H1 (cell line): ENCODE measurements around the gene RRBP1. TPM values are rescaled to one million over a fixed set of nuclear protein-coding genes. Genes with fewer than 3 reads are reported as not detected.

Experiments
- CTCF ChIA-PET: fragments of 300-600 bp; sonication (Branson Sonifier 250); formaldehyde crosslinking; loops from one replicate; lab custom pipeline; 2021; ENCODE audit not compliant: partially characterized antibody; lab: Charles Lee
- POLR2A ChIA-PET: fragments of 300-600 bp; sonication (Branson Sonifier 250); formaldehyde crosslinking; loops from one replicate; lab custom pipeline; 2021; ENCODE audit warnings: inconsistent platforms; ENCODE audit not compliant: partially characterized antibody; lab: Charles Lee
- DNase-seq, 2 experiments: peaks; one replicate each; pipeline versions ENCODE4 v3.0.0 to v3.0.0-alpha.2; 2010 to 2022; ENCODE audit warnings: low spot score in 2 of 2, low read depth in 1 of 2, mixed read lengths in 1 of 2
- FAIRE-seq: peaks from 2 replicates; lab custom pipeline; 2011; peaks lifted over from hg19 to GRCh38; lab: Jason Lieb, UNC
- H2AFZ ChIP-seq: 2 replicates; pipeline ENCODE4 v1.8.1; 2012; ENCODE audit warnings: low read length, inconsistent platforms
- H2AK5ac ChIP-seq: 2 replicates; pipeline ENCODE4 v1.6.1; 2013; ENCODE audit warnings: low read depth, low read length
- H2BK120ac ChIP-seq: replicated peaks from 2 replicates; pipeline ENCODE3; 2013; ENCODE audit warnings: low read depth, low read length, inconsistent platforms
- H2BK12ac ChIP-seq: 2 replicates; pipeline ENCODE4 v1.6.1; 2013; ENCODE audit warnings: low read depth, low read length
- H2BK15ac ChIP-seq: 2 replicates; pipeline ENCODE4 v1.6.1; 2013; ENCODE audit warnings: low read length
- H2BK20ac ChIP-seq: 2 replicates; pipeline ENCODE4 v1.6.1; 2013; ENCODE audit warnings: low read length
- H2BK5ac ChIP-seq: 2 replicates; pipeline ENCODE4 v1.6.1; 2013; ENCODE audit warnings: low read depth, low read length
- H3K14ac ChIP-seq: 2 replicates; pipeline ENCODE4 v1.6.1; 2013; ENCODE audit warnings: inconsistent platforms; ENCODE audit not compliant: insufficient read length
- H3K18ac ChIP-seq: 2 replicates; pipeline ENCODE4 v1.6.1; 2013; ENCODE audit warnings: low read length; ENCODE audit errors: extremely low read depth
- H3K23ac ChIP-seq: 2 replicates; pipeline ENCODE4 v1.6.1; 2013; ENCODE audit warnings: inconsistent platforms; ENCODE audit not compliant: insufficient read length
- H3K23me2 ChIP-seq: 2 replicates; pipeline ENCODE4 v1.6.1; 2013; ENCODE audit warnings: low read depth, low read length
- H3K27ac ChIP-seq: 2 replicates; pipeline ENCODE4 v1.6.1; 2011; ENCODE audit warnings: low read depth, low read length, inconsistent platforms
- H3K27me3 ChIP-seq, 4 experiments: replicated peaks in 1 of 4; 1 replicate in 1 of 4; 2 replicates in 3 of 4; pipeline versions ENCODE4 v1.6.1 to v1.8.1; 2011 to 2013; ENCODE audit warnings: low read length in 3 of 4, mild to moderate bottlenecking in 3 of 4, inconsistent platforms in 2 of 4, mixed read lengths in 2 of 4, moderate library complexity in 1 of 4; ENCODE audit not compliant: control insufficient read depth in 3 of 4, insufficient read depth in 3 of 4; ENCODE audit errors: extremely low read depth in 1 of 4
- H3K36me3 ChIP-seq, 4 experiments: 2 replicates each; pipeline versions ENCODE4 v1.6.1 to v1.8.1; 2011 to 2013; ENCODE audit warnings: mild to moderate bottlenecking in 4 of 4, low read length in 3 of 4, moderate library complexity in 2 of 4, control low read depth in 1 of 4, inconsistent platforms in 1 of 4; ENCODE audit not compliant: insufficient read depth in 4 of 4, control insufficient read depth in 2 of 4
- H3K4ac ChIP-seq: replicated peaks from 2 replicates; pipeline ENCODE3; 2013; ENCODE audit warnings: low read length, low read depth, mixed read lengths, inconsistent platforms; ENCODE audit not compliant: insufficient read length
- H3K4me1 ChIP-seq, 4 experiments: replicated peaks in 1 of 4; 1 replicate in 1 of 4; 2 replicates in 3 of 4; pipeline versions ENCODE4 v1.6.1 to v1.8.1; 2011 to 2013; ENCODE audit warnings: low read length in 3 of 4, inconsistent platforms in 2 of 4, mixed read lengths in 1 of 4; ENCODE audit not compliant: insufficient read depth in 4 of 4, control insufficient read depth in 3 of 4
- H3K4me2 ChIP-seq, 2 experiments: 2 replicates each; pipeline versions ENCODE4 v1.6.1 to v1.8.1; 2011 to 2013; ENCODE audit warnings: low read depth in 2 of 2, low read length in 2 of 2, control low read depth in 1 of 2, inconsistent platforms in 1 of 2, mild to moderate bottlenecking in 1 of 2; ENCODE audit not compliant: insufficient read depth in 1 of 2
- H3K4me3 ChIP-seq, 4 experiments: fragments of 200-600, 300-600 bp in 1 of 4; sonication (generic), shearing (Covaris generic), sonication (Bioruptor Twin) in 1 of 4; 2 replicates each; pipeline versions ENCODE4 v1.5.1 to v1.8.1; 2011 to 2016; ENCODE audit warnings: low read length in 4 of 4, low read depth in 3 of 4, control low read depth in 2 of 4, inconsistent platforms in 2 of 4, mild to moderate bottlenecking in 2 of 4, mixed read lengths in 1 of 4, moderate library complexity in 1 of 4; ENCODE audit not compliant: insufficient read depth in 2 of 4; ENCODE audit errors: extremely low read depth in 1 of 4
- H3K56ac ChIP-seq: replicated peaks from 2 replicates; pipeline ENCODE3; 2013; ENCODE audit warnings: low read depth, mild to moderate bottlenecking, mixed read lengths, low read length, inconsistent platforms; ENCODE audit not compliant: insufficient read length
- H3K79me1 ChIP-seq: 2 replicates; pipeline ENCODE4 v1.6.1; 2013; ENCODE audit warnings: low read depth, low read length, control low read depth
- H3K79me2 ChIP-seq, 2 experiments: 2 replicates each; pipeline versions ENCODE4 v1.6.1 to v1.8.1; 2012 to 2013; ENCODE audit warnings: low read length in 2 of 2, mild to moderate bottlenecking in 2 of 2, inconsistent platforms in 1 of 2; ENCODE audit not compliant: insufficient read depth in 2 of 2, control insufficient read depth in 1 of 2
- H3K9ac ChIP-seq, 4 experiments: replicated peaks in 1 of 4; 1 replicate in 1 of 4; 2 replicates in 3 of 4; pipeline versions ENCODE4 v1.6.1 to v1.8.1; 2011 to 2013; ENCODE audit warnings: low read depth in 3 of 4, low read length in 3 of 4, control low read depth in 2 of 4, mild to moderate bottlenecking in 2 of 4, moderate library complexity in 2 of 4, inconsistent platforms in 1 of 4; ENCODE audit errors: extremely low read depth in 1 of 4
- H3K9me3 ChIP-seq, 2 experiments: 2 replicates each; pipeline versions ENCODE4 v1.6.1 to v1.8.1; 2012 to 2013; ENCODE audit warnings: mild to moderate bottlenecking in 2 of 2, moderate library complexity in 2 of 2, control low read depth in 1 of 2, inconsistent platforms in 1 of 2, low read depth in 1 of 2, low read length in 1 of 2, mixed read lengths in 1 of 2; ENCODE audit not compliant: insufficient read depth in 2 of 2
- H4K20me1 ChIP-seq, 2 experiments: replicated peaks in 1 of 2; 2 replicates each; pipeline versions ENCODE3 to v1.8.1; 2011 to 2013; ENCODE audit warnings: inconsistent platforms in 2 of 2, low read length in 2 of 2, mild to moderate bottlenecking in 1 of 2; ENCODE audit not compliant: insufficient read depth in 2 of 2, control insufficient read depth in 1 of 2
- H4K5ac ChIP-seq: 2 replicates; pipeline ENCODE4 v1.6.1; 2013; ENCODE audit warnings: low read length, low read depth, mixed read lengths, inconsistent platforms; ENCODE audit not compliant: insufficient read length
- H4K8ac ChIP-seq: 2 replicates; pipeline ENCODE4 v1.8.0; 2013; ENCODE audit warnings: mild to moderate bottlenecking, moderate library complexity, low read length, inconsistent platforms; ENCODE audit not compliant: insufficient read depth; ENCODE audit errors: extremely low read depth
- H4K91ac ChIP-seq: replicated peaks from 2 replicates; pipeline ENCODE3; 2013; ENCODE audit warnings: low read length, mixed read lengths, inconsistent platforms; ENCODE audit not compliant: insufficient read length
- JUN ChIP-seq: IDR thresholded peaks from 2 replicates; pipeline ENCODE4 v1.6.1; 2011; ENCODE audit warnings: low read depth, mild to moderate bottlenecking, improper control_type of control experiment, low read length
- JUND ChIP-seq: IDR thresholded peaks from 2 replicates; pipeline ENCODE4 v1.6.1; 2011; ENCODE audit warnings: mild to moderate bottlenecking, improper control_type of control experiment, low read length
- KDM5A ChIP-seq: fragments of 200-600 bp; IDR thresholded peaks from 2 replicates; pipeline ENCODE4 v1.7.1; 2012; ENCODE audit warnings: mild to moderate bottlenecking, low read length, inconsistent platforms, mixed read lengths
- NANOG ChIP-seq: IDR thresholded peaks from 2 replicates; pipeline ENCODE4 v1.6.1; 2011; ENCODE audit warnings: low read length, low read depth, mild to moderate bottlenecking, inconsistent platforms; ENCODE audit not compliant: insufficient read depth, poor library complexity, severe bottlenecking
- RBBP5 ChIP-seq: IDR thresholded peaks from 2 replicates; pipeline ENCODE4 v1.7.1; 2012; ENCODE audit warnings: low read depth, mild to moderate bottlenecking, inconsistent platforms, low read length, moderate library complexity, borderline replicate concordance
- RXRA ChIP-seq: IDR thresholded peaks from 2 replicates; pipeline ENCODE4 v1.6.1; 2011; ENCODE audit warnings: low read depth, mild to moderate bottlenecking, low read length, moderate library complexity; ENCODE audit not compliant: insufficient read depth
- SIX5 ChIP-seq: IDR thresholded peaks from 2 replicates; pipeline ENCODE4 v1.6.1; 2011; ENCODE audit warnings: mild to moderate bottlenecking, low read depth, low read length
- SP1 ChIP-seq: IDR thresholded peaks from 2 replicates; pipeline ENCODE4 v1.6.1; 2011; ENCODE audit warnings: low read depth, low read length
- SUZ12 ChIP-seq: fragments of 200-600 bp; sonication (generic); IDR thresholded peaks from 2 replicates; pipeline ENCODE4 v1.6.1; 2012; ENCODE audit warnings: mild to moderate bottlenecking, inconsistent platforms, low read length, moderate library complexity, mixed read lengths
- WGBS, 2 experiments: shearing (Covaris generic) in 1 of 2; methylation state at CpG; one replicate each; pipeline versions ENCODE4 v1.1.6 to v1.1.7; 2013 to 2015; ENCODE audit warnings: low lambda C conversion rate in 2 of 2, mixed read lengths in 2 of 2, inconsistent platforms in 1 of 2, low coverage in 1 of 2, missing lambda C conversion rate in 1 of 2; ENCODE audit not compliant: insufficient replicate concordance in 2 of 2, insufficient coverage in 1 of 2, insufficient read length in 1 of 2; ENCODE audit errors: extremely low coverage in 1 of 2, missing lambda C conversion rate in 1 of 2; 5-methylcytosine and 5-hydroxymethylcytosine counted together
- polyA plus RNA-seq, 7 experiments: library from polyadenylated mRNA; depleted of rRNA in 3 of 7; stranded (reverse) in 5 of 7; unstranded in 2 of 7; fragments of >200 nt in 5 of 7; fragments of 200-250 nt in 2 of 7; gene quantifications; 1 replicate in 5 of 7; 2 replicates in 1 of 7; 4 replicates in 1 of 7; pipeline versions ENCODE4 v1.2.1 to v1.2.3, GENCODE V29; 2011 to 2013; ENCODE audit warnings: missing spikeins in 2 of 7, mixed read lengths in 2 of 7
- total RNA-seq: library from RNA; stranded (reverse); fragmentation: NEBNext Ultra II Directional; extraction: Animal tissue kit (Norgen Biotek cat#: 25700); gene quantifications from 2 replicates; pipeline ENCODE4 v1.2.1, GENCODE V29; 2021
- TF ChIP-seq, protein P1 (sequence below): IDR thresholded peaks from 2 replicates; pipeline ENCODE4 v1.6.1; 2012; ENCODE audit warnings: inconsistent platforms
- TF ChIP-seq, protein P2 (sequence below), 3 experiments: IDR thresholded peaks; 1 replicate in 2 of 3; 2 replicates in 1 of 3; pipeline versions ENCODE4 v1.5.1 to v1.6.1; 2011; ENCODE audit warnings: low read length in 3 of 3, mild to moderate bottlenecking in 3 of 3, inconsistent platforms in 2 of 3, low read depth in 1 of 3, moderate library complexity in 1 of 3; ENCODE audit not compliant: insufficient read depth in 1 of 3; ENCODE audit errors: control extremely low read depth in 1 of 3

The RRBP1 gene
- total and polyA plus RNA-seq, 2 of the 8 experiments (the other 6 are each of a cell fraction or from before 2014, with no cell fraction given), result 15.9 to 157 TPM

DNA sequence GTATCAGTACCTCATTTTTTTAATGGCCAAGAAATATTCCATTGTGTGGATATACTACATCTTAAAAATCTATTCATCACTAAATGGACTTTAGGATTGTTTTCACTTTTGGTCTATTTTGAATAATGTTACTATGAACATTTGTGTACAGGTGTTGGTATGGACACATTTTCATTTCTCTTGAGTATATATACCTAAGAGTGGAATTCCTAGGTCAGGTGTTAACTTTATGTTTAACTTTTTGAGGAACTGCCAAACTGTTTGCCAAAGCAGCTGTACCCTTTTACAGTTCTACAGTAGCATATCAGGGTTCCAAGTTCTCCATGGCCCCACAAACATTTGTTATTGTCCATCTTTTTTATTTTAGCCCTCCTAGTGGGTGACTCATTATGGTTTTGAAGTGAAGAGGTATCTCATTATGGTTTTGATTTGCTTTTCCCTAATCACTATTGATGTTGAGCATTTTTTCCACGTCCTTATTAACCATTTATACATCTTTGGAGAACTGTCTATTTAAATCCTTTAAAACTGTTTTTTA lies 84.0 kb downstream of the RRBP1 start:
- Histone ChIP-seq H3K79me1 (peaks cover 20% of the 10 kb centered on the region), H2BK120ac (no peak overlapping the region), H3K4ac (no peak overlapping the region), H3K23me2 (no peaks in the 10 kb centered on the region), H3K23ac (no peak overlapping the region), H2BK12ac (no peak overlapping the region), H3K9me3 (no peaks in the 10 kb centered on the region), H3K4me3 (no peak overlapping the region), H3K4me1 (peaks cover 0 to 24% (median 11%) of the 10 kb centered on the region in 4 experiments; a peak in 6 of 7 replicates), H2AFZ (no peak overlapping the region), H3K56ac (no peak overlapping the region), H3K36me3 (no peaks in the 10 kb centered on the region; a peak in 1 of 8 replicates), H4K91ac (no peak overlapping the region), H4K20me1 (peaks cover 0 to 14% of the 10 kb centered on the region in 2 experiments), H2BK20ac (no peak overlapping the region), H3K27me3 (no peaks in the 10 kb centered on the region), H4K5ac (no peak overlapping the region), H3K14ac (no peak overlapping the region), H4K8ac (no peak overlapping the region), H2BK5ac (no peak overlapping the region), H3K79me2 (peaks cover 8 to 71% of the 10 kb centered on the region in 2 experiments), H2BK15ac (no peak overlapping the region), H3K9ac (no peak overlapping the region), H3K18ac (no peak overlapping the region), H2AK5ac (no peak overlapping the region), H3K4me2 (no peak overlapping the region), H3K27ac (no peak overlapping the region)
- ChIA-PET CTCF (interaction anchor here (1.5 kb wide), 1 partner anchor 9 kb away, joined by 5 read pairs; no protein-coding TSS in a partner anchor), POLR2A (no interaction called here)
- no peak for DNase-seq
- FAIRE-seq, result no peak
- WGBS, 2 experiments, result 100% methylated on average over 1 of the region's 1 CpG; no CpG with 5 or more reads in 1 of the 2 experiments
- no peak for TF ChIP-seq JUND
- TF ChIP-seq RXRA, result no peak
- TF ChIP-seq SP1, result no peak
- no peak for TF ChIP-seq JUN
- TF ChIP-seq SUZ12, result no peak
- no peak for TF ChIP-seq NANOG
- TF ChIP-seq, protein P1, sequence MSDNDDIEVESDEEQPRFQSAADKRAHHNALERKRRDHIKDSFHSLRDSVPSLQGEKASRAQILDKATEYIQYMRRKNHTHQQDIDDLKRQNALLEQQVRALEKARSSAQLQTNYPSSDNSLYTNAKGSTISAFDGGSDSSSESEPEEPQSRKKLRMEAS, result no peak
- no peak for TF ChIP-seq KDM5A
- no peak for TF ChIP-seq SIX5
- TF ChIP-seq, protein P2, sequence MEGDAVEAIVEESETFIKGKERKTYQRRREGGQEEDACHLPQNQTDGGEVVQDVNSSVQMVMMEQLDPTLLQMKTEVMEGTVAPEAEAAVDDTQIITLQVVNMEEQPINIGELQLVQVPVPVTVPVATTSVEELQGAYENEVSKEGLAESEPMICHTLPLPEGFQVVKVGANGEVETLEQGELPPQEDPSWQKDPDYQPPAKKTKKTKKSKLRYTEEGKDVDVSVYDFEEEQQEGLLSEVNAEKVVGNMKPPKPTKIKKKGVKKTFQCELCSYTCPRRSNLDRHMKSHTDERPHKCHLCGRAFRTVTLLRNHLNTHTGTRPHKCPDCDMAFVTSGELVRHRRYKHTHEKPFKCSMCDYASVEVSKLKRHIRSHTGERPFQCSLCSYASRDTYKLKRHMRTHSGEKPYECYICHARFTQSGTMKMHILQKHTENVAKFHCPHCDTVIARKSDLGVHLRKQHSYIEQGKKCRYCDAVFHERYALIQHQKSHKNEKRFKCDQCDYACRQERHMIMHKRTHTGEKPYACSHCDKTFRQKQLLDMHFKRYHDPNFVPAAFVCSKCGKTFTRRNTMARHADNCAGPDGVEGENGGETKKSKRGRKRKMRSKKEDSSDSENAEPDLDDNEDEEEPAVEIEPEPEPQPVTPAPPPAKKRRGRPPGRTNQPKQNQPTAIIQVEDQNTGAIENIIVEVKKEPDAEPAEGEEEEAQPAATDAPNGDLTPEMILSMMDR (IDR thresholded peaks at IDR 0.05; ENCODE audit: control extremely low read depth in 1 of 3, insufficient read depth in 1 of 3, low read depth in 1 of 3, low read length in 3 of 3), result no peak
- no peak for TF ChIP-seq RBBP5
